ENCODE measurements around the gene SHISA2.

The SHISA2 gene

GRCh38 chr13:26016189-26016588 lies 35.6 kb downstream of the SHISA2 start:
- no peak for DNase-seq (ENCODE audit: low read depth)
- TF ChIP-seq CTCF (IDR thresholded peaks at IDR 0.05; ENCODE audit: control insufficient read depth, insufficient read depth, low read depth, low read length, missing control alignments), result no peak
- H3K4me3 ChIP-seq (ENCODE audit: control insufficient read depth, low read depth, low read length), result no peak overlapping the region

GRCh38 chr13:26015271-26016125 lies 36.3 kb downstream of the SHISA2 start:
- H3K4me3 ChIP-seq (ENCODE audit: control insufficient read depth, low read depth, low read length), result no peak overlapping the region
- TF ChIP-seq CTCF (IDR thresholded peaks at IDR 0.05; ENCODE audit: control insufficient read depth, insufficient read depth, low read depth, low read length, missing control alignments), result no peak
- DNase-seq (ENCODE audit: low read depth), result no peak

- no peak overlapping the region for H3K4me3 ChIP-seq (ENCODE audit: control insufficient read depth, low read depth, low read length)
- DNase-seq (ENCODE audit: low read depth), result no peak
- no peak for TF ChIP-seq CTCF (IDR thresholded peaks at IDR 0.05; ENCODE audit: control insufficient read depth, insufficient read depth, low read depth, low read length, missing control alignments)
Observed at GRCh38 chr13:26012995-26013394, 38.8 kb downstream of the SHISA2 start.

- TF ChIP-seq CTCF (IDR thresholded peaks at IDR 0.05; ENCODE audit: control insufficient read depth, insufficient read depth, low read depth, low read length, missing control alignments), result no peak
- no peak for DNase-seq (ENCODE audit: low read depth)
- peak overlapping the region; percentile 23 for H3K4me3 ChIP-seq (ENCODE audit: control insufficient read depth, low read depth, low read length)
Observed at GRCh38 chr13:26011996-26012821, 39.6 kb downstream of the SHISA2 start.

- no peak for TF ChIP-seq CTCF (IDR thresholded peaks at IDR 0.05; ENCODE audit: control insufficient read depth, insufficient read depth, low read depth, low read length, missing control alignments)
- no peak for DNase-seq (ENCODE audit: low read depth)
- H3K4me3 ChIP-seq (ENCODE audit: control insufficient read depth, low read depth, low read length), result no peak overlapping the region
Observed at GRCh38 chr13:26011208-26011573, 40.6 kb downstream of the SHISA2 start.

- DNase-seq (ENCODE audit: low read depth), result no peak
- no peak for TF ChIP-seq CTCF (IDR thresholded peaks at IDR 0.05; ENCODE audit: control insufficient read depth, insufficient read depth, low read depth, low read length, missing control alignments)
- H3K4me3 ChIP-seq (ENCODE audit: control insufficient read depth, low read depth, low read length), result no peak overlapping the region
Observed at GRCh38 chr13:26010487-26011207, 41.2 kb downstream of the SHISA2 start.
